Right lobe of liver (tissue), 4 donors: ENCODE results near the gene IRX2.

Experiments
- CTCF ChIP-seq, 4 donors: fragments of 200-600 bp in 3 of 4; fragments of 450-650 bp in 1 of 4; IDR thresholded peaks; one replicate each; pipeline versions ENCODE4 v1.5.1 to v1.8.0; 2016 to 2022; ENCODE audit warnings: antibody characterized with exemption in 4 of 4, mild to moderate bottlenecking in 2 of 4
- POLR2A ChIP-seq: fragments of 450-650 bp; IDR thresholded peaks from one replicate; pipeline ENCODE4 v1.6.1; 2017; ENCODE audit warnings: antibody characterized with exemption, mild to moderate bottlenecking
- donor health status: DM: no; HTN: no; CAD: no.
- donor health status: DM: no; HTN: no; CAD: no.
- donor health status: DM: no; HTN: yes; CAD: no.

- TF ChIP-seq CTCF (IDR thresholded peaks at IDR 0.05), result no peak
- TF ChIP-seq POLR2A, result no peak
Measured at GRCh38 chr5:2700876-2701275, 50.6 kb downstream of the IRX2 start.
